Fibroblast of the aortic adventitia (primary cell): ENCODE data around the gene EFNA5. TPM values are rescaled to one million over a fixed set of nuclear protein-coding genes. Genes with fewer than 3 reads are reported as not detected.

ENCODE experiments used
- DNase-seq: peaks from one replicate; pipeline ENCODE4 v3.0.0-alpha.2; 2010; ENCODE audit warnings: low read depth
- H3K4me3 ChIP-seq: 2 replicates; pipeline ENCODE4 v1.5.1; 2011; ENCODE audit warnings: low read depth, mild to moderate bottlenecking, control low read depth, low read length, moderate library complexity
- CTCF ChIP-seq: IDR thresholded peaks from 2 replicates; pipeline ENCODE4 v1.5.1; 2011; ENCODE audit warnings: mild to moderate bottlenecking, low read length, control low read depth, inconsistent platforms; ENCODE audit not compliant: insufficient read depth
- total RNA-seq: library from RNA; depleted of rRNA; stranded (reverse); fragments of >200 nt; gene quantifications from 2 replicates; pipeline ENCODE4 v1.2.3, GENCODE V29; 2012; ENCODE audit warnings: low replicate concordance

The EFNA5 gene
- 2.1 and 33.1 TPM in 2 replicates for total RNA-seq

DNA sequence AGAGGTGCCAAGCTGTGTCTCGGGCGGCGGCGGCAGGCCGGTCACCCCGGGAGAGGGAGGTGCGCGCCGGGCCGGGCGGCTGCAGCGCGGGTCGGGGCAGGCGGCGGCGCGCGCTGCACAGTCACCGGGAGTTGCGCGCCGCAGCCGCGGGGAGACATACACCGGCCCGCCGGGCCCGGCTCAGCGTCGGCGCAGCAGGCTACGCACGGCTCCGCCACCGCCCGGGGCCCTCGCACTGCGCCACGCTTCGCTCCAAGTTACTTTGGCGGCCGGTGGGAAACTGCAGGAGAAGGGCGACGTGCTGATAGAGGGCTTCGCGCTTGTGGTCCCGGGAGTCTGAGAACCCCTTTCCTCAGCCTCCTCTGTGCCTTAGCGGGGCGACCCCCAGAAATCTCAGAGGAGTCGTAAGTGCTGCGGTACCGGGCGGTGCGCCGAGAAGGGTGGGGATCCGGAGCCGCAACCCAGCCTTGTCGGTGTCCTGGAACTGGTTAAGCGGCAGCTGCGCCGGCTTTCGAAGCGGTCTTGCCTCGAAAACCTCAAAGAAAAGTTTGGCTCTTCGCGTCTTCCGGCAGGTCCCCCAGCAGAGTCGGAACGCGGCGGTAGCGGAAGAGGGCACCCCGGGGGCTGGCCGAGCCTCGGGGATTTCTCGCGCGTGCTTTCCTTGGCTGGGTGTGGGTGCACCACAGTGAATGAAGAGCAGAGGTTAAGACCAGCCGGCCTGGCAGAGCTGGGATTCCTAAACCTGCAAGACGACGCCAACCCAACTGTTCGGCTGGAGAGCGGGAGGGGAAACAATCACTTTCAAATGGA is at the start of gene EFNA5:
TSS of gene EFNA5 (minus strand) at position 6 of the 810 bp plus-strand sequence.
- DNase-seq, result peak; percentile 44
- TF ChIP-seq CTCF, result no peak
- peak within 1 kb of the TSS; percentile 71 for H3K4me3 ChIP-seq

- no peak for TF ChIP-seq CTCF
Observed at GRCh38 chr5:107719034-107719606, 48.4 kb upstream of the EFNA5 start.

DNA sequence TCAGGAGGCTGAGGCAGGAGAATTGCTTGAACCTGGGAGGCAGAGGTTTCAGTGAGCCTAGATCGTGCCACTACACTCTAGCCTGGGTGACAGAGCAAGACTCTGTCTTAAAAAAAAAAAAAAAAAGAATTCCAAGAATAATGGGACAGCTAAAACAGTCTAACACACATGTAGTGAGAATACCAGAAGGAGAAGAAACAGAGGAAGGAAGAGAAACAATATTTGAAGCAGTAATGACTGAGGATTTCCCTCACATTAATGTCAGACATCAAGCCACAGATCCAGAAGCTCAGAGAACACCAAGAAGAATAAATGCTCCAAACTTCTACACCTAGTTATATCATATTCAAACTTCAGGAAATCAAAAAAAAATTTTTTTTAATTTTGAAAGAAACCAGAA is 47.1 kb upstream of the EFNA5 start:
- no peak for DNase-seq
- TF ChIP-seq CTCF, result no peak
- no peak overlapping the region for H3K4me3 ChIP-seq

More at GRCh38 chr5:107719034-107719606, 48.4 kb upstream of the EFNA5 start:
- no peak overlapping the region for H3K4me3 ChIP-seq
- no peak for DNase-seq

DNA sequence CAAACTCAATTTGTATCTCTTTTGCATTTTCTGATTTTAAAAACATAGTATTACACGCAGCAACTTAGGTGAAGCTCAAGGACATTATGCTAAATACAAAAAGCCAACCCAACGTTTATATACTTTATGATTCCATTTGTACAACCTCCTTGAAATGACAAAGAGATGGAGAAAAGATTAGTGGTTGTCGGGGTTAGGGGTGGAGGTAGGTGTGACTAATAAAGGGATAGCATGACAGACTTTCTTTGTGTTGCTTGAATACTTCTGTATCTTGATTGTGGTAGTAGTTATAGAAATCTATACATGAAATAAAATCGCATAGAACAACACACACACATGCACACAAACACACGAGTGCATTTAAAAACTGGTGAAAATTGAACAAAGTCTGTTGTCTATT is 42.5 kb upstream of the EFNA5 start:
- H3K4me3 ChIP-seq, result no peak overlapping the region
- no peak for DNase-seq
- TF ChIP-seq CTCF, result no peak

GRCh38 chr5:107712359-107712870 is 41.7 kb upstream of the EFNA5 start:
- H3K4me3 ChIP-seq, result no peak overlapping the region
- TF ChIP-seq CTCF, result no peak

DNA sequence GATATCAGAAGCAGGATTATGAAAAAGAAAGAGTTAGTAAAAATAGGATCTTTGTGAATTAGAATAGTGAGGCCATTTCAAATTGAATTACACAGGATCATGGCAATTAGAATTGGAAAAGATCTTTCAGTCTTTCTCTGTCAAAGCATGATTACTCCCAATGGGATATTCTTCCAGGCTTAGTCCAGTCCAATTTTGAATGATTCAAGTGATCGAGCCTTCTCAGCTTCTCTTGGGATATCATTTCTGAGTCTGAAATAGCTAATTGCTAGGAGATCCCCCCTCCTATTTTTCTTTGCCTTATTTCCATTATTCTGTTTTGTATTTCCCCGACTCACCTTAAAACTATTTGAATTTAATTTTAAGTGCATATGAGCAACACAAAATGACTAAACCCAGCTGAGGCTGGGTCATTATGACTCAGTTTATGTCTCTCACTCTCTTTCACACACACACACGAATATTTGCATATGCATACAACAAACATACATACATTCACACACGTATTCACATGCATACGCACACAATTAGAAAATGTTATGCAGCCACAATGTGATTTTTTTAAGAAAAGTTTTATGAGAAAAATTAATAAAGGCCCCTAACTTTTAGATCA is 34.8 kb upstream of the EFNA5 start:
- peak; percentile 14 for DNase-seq
- H3K4me3 ChIP-seq, result no peak overlapping the region
- no peak for TF ChIP-seq CTCF

More at GRCh38 chr5:107712359-107712870, 41.7 kb upstream of the EFNA5 start:
- DNase-seq, result no peak
